ENCODE measurements around the gene COL1A2.

DNA sequence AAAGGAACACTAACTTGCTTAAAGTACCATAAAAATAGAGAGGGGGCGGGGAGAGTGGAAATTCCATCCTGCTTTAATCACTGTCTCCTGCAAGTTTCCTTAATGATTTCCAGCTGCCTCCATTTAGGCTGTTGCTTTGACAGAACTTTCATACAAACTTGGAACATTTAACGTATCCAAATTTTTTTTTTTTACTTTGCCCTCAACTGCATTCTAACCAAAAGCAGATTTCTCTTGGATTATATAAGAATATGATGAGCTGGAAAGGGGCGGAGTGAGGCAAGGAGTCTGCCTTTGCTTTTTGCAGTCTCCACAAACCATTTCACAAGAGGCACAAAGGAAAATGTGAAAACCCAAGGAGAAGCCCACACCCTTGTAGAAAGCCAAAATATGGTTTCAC is 46.6 kb upstream of the COL1A2 start:
- TF ChIP-seq, protein P1, sequence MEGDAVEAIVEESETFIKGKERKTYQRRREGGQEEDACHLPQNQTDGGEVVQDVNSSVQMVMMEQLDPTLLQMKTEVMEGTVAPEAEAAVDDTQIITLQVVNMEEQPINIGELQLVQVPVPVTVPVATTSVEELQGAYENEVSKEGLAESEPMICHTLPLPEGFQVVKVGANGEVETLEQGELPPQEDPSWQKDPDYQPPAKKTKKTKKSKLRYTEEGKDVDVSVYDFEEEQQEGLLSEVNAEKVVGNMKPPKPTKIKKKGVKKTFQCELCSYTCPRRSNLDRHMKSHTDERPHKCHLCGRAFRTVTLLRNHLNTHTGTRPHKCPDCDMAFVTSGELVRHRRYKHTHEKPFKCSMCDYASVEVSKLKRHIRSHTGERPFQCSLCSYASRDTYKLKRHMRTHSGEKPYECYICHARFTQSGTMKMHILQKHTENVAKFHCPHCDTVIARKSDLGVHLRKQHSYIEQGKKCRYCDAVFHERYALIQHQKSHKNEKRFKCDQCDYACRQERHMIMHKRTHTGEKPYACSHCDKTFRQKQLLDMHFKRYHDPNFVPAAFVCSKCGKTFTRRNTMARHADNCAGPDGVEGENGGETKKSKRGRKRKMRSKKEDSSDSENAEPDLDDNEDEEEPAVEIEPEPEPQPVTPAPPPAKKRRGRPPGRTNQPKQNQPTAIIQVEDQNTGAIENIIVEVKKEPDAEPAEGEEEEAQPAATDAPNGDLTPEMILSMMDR (conservative IDR thresholded peaks at IDR 0.05; ENCODE audit: low read length), result no peak
- no peak for TF ChIP-seq EZH2phosphoT487 (IDR thresholded peaks at IDR 0.05; ENCODE audit: borderline replicate concordance)
